DND-41 (cell line): Measurements from ENCODE around the gene GSTM5.

Source experiments
- ATAC-seq: fragments of 200-7000 bp; cut with Tn5 transposase; 3 replicates; pipeline ENCODE4 v1.9.1; 2021; ENCODE audit warnings: low read depth; ENCODE audit not compliant: insufficient read depth
- DNase-seq: peaks from one replicate; pipeline ENCODE4 v3.0.0-alpha.2; 2020
- H2AFZ ChIP-seq: 2 replicates; pipeline ENCODE4 v1.6.0; 2012; ENCODE audit warnings: low read depth, low read length
- H3K27ac ChIP-seq: 2 replicates; pipeline ENCODE4 v1.5.1; 2012; ENCODE audit warnings: low read length, inconsistent platforms
- H3K27me3 ChIP-seq: fragments of 200-600 bp; sonication (generic); 2 replicates; pipeline ENCODE4 v1.6.0; 2012; ENCODE audit warnings: low read length, mild to moderate bottlenecking, inconsistent platforms; ENCODE audit not compliant: insufficient read depth, poor library complexity
- H3K36me3 ChIP-seq: 2 replicates; pipeline ENCODE4 v1.5.1; 2012; ENCODE audit warnings: low read length, inconsistent platforms; ENCODE audit not compliant: insufficient read depth
- H3K4me1 ChIP-seq: 2 replicates; pipeline ENCODE4 v1.5.1; 2012; ENCODE audit warnings: mild to moderate bottlenecking, low read length; ENCODE audit not compliant: insufficient read depth
- H3K4me2 ChIP-seq: 2 replicates; pipeline ENCODE4 v1.6.0; 2012; ENCODE audit warnings: mild to moderate bottlenecking, moderate library complexity, low read length, inconsistent platforms; ENCODE audit not compliant: insufficient read depth
- H3K4me3 ChIP-seq, 2 experiments: fragments of 200-600 bp in 1 of 2; shearing (Covaris generic) in 1 of 2; 2 replicates each; pipeline ENCODE4 v1.5.1; 2012 to 2016; ENCODE audit warnings: inconsistent platforms in 2 of 2, low read length in 2 of 2, mild to moderate bottlenecking in 2 of 2, low read depth in 1 of 2, moderate library complexity in 1 of 2
- H3K79me2 ChIP-seq: 2 replicates; pipeline ENCODE4 v1.6.0; 2012; ENCODE audit warnings: low read length, inconsistent platforms; ENCODE audit not compliant: insufficient read depth
- H3K9ac ChIP-seq: 2 replicates; pipeline ENCODE4 v1.6.0; 2012; ENCODE audit warnings: low read depth, mild to moderate bottlenecking, inconsistent platforms, low read length, moderate library complexity
- H3K9me3 ChIP-seq: 2 replicates; pipeline ENCODE4 v1.5.1; 2012; ENCODE audit warnings: low read length, moderate library complexity, mild to moderate bottlenecking, inconsistent platforms; ENCODE audit not compliant: insufficient read depth, severe bottlenecking
- H4K20me1 ChIP-seq: 2 replicates; pipeline ENCODE4 v1.6.0; 2012; ENCODE audit warnings: low read length; ENCODE audit not compliant: insufficient read depth
- EZH2 ChIP-seq: IDR thresholded peaks from 3 replicates; pipeline ENCODE4 v1.6.1; 2012; ENCODE audit warnings: borderline replicate concordance, low read depth, mild to moderate bottlenecking, moderate library complexity, low read length, inconsistent platforms; ENCODE audit not compliant: severe bottlenecking
- TF ChIP-seq, protein P1 (sequence below): IDR thresholded peaks from 2 replicates; pipeline ENCODE4 v1.5.1; 2012; ENCODE audit warnings: borderline replicate concordance, low read length, moderate library complexity, mild to moderate bottlenecking; ENCODE audit not compliant: poor library complexity, severe bottlenecking; ENCODE audit errors: extremely low read depth

GSTM5 gene

GRCh38 chr1:109721971-109722370, 9.9 kb downstream of the GSTM5 start:
- no peak for DNase-seq
- H3K36me3 ChIP-seq, result no peaks in the 10 kb centered on the region
- TF ChIP-seq EZH2, result no peak
- TF ChIP-seq, protein P1, sequence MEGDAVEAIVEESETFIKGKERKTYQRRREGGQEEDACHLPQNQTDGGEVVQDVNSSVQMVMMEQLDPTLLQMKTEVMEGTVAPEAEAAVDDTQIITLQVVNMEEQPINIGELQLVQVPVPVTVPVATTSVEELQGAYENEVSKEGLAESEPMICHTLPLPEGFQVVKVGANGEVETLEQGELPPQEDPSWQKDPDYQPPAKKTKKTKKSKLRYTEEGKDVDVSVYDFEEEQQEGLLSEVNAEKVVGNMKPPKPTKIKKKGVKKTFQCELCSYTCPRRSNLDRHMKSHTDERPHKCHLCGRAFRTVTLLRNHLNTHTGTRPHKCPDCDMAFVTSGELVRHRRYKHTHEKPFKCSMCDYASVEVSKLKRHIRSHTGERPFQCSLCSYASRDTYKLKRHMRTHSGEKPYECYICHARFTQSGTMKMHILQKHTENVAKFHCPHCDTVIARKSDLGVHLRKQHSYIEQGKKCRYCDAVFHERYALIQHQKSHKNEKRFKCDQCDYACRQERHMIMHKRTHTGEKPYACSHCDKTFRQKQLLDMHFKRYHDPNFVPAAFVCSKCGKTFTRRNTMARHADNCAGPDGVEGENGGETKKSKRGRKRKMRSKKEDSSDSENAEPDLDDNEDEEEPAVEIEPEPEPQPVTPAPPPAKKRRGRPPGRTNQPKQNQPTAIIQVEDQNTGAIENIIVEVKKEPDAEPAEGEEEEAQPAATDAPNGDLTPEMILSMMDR, result no peak

DNA sequence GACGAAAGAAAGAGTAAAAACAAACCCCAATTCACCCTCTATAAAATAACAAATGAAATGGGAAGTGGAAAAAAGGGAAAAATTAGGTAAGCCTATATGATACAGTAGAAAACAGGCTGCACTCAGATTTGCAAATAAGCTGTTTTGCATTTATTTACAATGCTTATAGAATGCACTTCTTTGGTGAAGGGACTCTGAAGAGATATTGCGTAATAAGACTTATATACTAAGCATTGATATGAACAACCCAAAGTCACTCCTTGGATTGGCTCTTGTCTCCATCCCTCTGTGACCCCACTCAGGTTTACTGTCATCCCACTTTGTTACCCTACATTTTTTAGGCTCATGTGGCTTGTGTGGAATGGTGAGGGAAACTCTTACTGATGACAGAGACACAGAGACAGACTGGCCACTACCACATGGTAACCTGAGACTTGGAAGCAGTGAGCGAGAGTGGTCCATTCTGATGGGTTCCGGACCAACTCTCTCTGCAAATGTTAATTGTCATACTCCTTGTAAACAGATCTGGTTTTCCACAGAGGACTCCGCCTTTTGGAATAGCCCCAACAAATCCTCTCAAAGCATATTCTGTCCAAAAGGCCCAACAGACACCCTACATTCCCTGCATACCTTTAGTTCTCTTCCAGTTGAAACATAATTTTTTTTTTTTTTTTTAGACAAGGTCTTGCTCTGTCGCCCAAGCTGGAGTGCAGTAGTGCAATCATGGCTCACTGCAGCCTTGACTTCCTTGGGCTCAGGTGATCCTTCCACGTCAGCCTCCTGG, 11.0 kb downstream of the GSTM5 start:
- Histone ChIP-seq H3K4me2 (no peak overlapping the region), H3K36me3 (no peaks in the 10 kb centered on the region), H3K9me3 (no peaks in the 10 kb centered on the region), H3K4me1 (no peaks in the 10 kb centered on the region), H3K27ac (no peak overlapping the region), H2AFZ (no peak overlapping the region), H3K27me3 (peaks cover 13% of the 10 kb centered on the region), H3K9ac (no peak overlapping the region), H4K20me1 (no peaks in the 10 kb centered on the region), H3K4me3 (no peak overlapping the region), H3K79me2 (no peaks in the 10 kb centered on the region)
- no peak for ATAC-seq
- TF ChIP-seq EZH2, result no peak
- TF ChIP-seq, protein P1, result no peak
- DNase-seq, result no peak

More at GRCh38 chr1:109721971-109722370, 9.9 kb downstream of the GSTM5 start:
- Histone ChIP-seq H2AFZ (no peak overlapping the region), H3K79me2 (no peaks in the 10 kb centered on the region), H3K27me3 (peaks cover 13% of the 10 kb centered on the region), H3K4me1 (no peaks in the 10 kb centered on the region), H4K20me1 (no peaks in the 10 kb centered on the region), H3K9me3 (no peaks in the 10 kb centered on the region), H3K27ac (no peak overlapping the region), H3K4me3 (no peak overlapping the region; a peak in 1 of 4 replicates), H3K4me2 (no peak overlapping the region), H3K9ac (no peak overlapping the region)
- no peak for ATAC-seq

GRCh38 chr1:109724933-109725332, 12.9 kb downstream of the GSTM5 start:
- Histone ChIP-seq H3K27me3 (peaks cover 19% of the 10 kb centered on the region), H4K20me1 (no peaks in the 10 kb centered on the region), H3K36me3 (no peaks in the 10 kb centered on the region), H3K4me1 (no peaks in the 10 kb centered on the region), H3K9me3 (no peaks in the 10 kb centered on the region), H3K4me2 (no peak overlapping the region), H3K79me2 (no peaks in the 10 kb centered on the region), H3K27ac (no peak overlapping the region), H3K4me3 (no peak overlapping the region), H3K9ac (no peak overlapping the region), H2AFZ (no peak overlapping the region)
- no peak for TF ChIP-seq EZH2
- TF ChIP-seq, protein P1, result no peak
- ATAC-seq (no peak), DNase-seq (no peak)
